Left lobe of liver (tissue), 2 donors: Measurements from ENCODE around the gene RSPO1. TPM values are rescaled to one million over a fixed set of nuclear protein-coding genes. Genes with fewer than 3 reads are reported as not detected.

Experiments
- ATAC-seq: fragments of 200-7000 bp; cut with Tn5 transposase; one replicate; pipeline ENCODE4 v1.9.1; 2020; ENCODE audit warnings: mild to moderate bottlenecking, moderate library complexity
- DNase-seq: peaks from one replicate; pipeline ENCODE4 v3.0.0-alpha.2; 2020; ENCODE audit warnings: low spot score
- total RNA-seq: library from RNA; stranded (reverse); gene quantifications from one replicate; pipeline ENCODE4 v1.2.1, GENCODE V29; 2021
- donor health status: DM: no; HTN: no; CAD: no; lungs with moderate emphysema.
- donor health status: DM: no; HTN: yes; CAD: no.

Gene RSPO1
- total RNA-seq, 1 donor from 2014 or later = not detected

DNA sequence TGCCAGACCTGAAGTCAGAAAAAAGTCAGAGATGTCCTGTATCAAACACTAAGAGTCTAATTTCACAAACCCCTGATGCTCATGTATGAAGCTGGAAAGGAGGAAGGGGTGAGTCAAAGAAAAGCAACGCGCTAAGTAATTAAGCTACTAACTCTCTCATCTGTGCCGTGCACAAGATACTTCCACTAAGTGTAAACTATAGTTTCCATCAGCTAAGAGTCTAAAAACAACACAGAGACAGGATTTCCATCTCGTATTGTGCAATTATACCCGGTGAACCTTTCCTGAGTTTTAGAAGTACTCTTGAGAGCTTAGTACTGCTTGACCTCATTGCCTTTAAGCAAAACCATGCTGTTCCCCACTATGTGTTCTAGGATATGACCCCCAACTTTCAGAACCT is 59.0 kb downstream of the RSPO1 start:
- DNase-seq (no peak), ATAC-seq (no peak)

DNA sequence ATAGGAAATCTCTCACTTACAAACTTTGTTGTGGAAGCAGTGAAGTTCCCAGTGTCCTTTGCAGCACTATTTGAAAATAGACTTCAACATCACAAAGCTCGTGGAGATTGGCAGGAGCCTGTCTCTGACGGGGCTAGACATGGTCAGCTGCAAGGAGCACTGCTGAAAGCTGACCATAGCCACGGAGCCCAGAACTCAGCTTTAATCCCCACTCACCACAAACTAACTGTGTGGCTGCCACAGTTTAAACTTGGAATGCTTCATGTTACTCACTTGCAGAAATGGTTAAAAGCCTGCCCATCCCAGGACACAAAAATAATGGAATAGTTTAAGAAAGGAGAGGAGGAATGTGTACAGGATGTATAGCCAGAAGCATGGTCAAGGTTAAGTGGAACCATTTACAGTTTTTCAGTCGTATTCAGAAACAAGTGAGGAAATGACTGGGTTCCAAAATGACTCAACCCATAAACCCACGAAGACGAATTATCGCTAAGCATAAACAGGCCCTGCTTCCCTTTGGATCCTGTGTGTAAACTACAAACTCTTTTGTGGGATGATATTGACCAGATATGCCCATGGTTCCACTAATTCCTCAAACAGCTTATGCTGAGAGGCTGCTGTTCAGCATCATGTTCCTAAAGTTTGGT is 59.7 kb downstream of the RSPO1 start:
- no peak for ATAC-seq
- DNase-seq = no peak

DNA sequence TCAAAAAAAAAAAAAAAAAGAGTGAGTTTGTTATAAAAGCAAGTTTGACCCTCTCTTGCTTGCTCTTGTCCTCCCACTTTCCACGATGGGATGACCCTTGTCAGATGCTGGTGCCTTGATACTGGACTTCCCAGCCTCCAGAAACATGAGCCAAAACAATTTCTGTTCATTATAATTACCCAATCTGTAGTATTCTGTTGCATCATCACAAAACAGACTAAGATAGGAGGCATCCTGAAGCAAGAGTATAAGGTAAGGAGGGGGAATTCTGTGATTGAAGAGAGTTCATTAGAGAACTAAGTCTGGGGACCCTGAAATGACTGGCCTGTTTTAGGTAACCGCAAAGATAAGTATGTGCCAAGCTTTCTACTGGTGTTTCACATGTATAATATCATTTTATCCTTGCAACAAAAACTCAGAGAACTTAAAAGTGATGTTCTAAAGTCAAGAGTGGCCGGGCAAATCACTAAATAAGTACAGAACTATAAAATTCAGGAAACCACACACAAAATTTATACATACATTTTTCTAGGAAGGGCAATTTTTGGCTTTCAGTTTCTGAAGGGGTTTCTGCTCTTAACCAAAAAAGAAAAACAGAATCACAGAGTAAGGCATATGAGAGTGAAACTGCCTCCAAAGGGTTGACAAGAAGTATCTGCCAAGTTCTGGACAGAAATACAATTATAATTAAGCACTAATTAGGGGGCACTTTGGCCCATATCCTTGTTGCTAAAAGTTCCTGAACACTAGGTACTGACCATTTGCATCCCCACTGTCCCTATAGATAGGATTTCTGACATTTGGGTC is 64.0 kb downstream of the RSPO1 start:
- no peak for DNase-seq

DNA sequence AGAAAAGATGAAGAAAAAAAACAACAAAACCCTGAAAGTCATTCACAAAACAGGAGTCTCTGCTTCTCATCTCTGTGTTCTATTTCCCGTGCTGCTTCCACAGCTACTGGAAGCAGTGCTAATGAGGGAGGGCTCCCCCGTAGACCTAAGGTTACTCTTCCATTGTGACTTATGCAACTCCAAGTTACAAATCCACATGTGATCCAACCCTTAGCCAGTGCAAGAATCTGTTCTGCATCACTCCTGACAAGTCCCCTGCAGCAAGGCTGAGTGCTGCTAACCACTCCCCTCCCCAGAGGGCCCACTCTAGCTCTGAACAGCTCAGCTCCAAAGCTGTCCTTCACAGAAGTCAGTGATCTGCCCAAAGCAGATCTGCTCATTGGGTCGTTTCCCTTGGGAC is 67.7 kb downstream of the RSPO1 start:
- ATAC-seq = no peak

More for the DNA sequence above, 64.0 kb downstream of the RSPO1 start:
- no peak for ATAC-seq

DNA sequence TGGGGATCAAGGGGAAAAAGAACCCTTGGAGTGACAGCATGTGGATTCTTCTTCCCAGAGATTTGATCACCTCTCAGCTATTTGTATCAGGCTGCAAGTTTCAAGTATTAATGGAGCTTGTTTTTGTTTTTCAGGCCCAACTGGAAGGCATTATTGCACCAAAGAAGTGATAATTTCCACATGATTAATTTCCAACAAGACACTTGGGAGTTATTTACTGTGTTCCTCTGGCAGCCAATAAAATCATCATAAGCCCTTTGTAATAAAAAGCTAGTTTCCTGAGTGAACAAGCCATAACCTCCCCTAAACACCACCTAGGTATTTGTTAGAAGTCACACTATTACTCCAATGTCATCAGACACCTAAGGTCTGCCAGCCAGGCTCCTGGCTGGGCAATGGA is 69.8 kb downstream of the RSPO1 start:
- no peak for ATAC-seq

More for the DNA sequence above, 67.7 kb downstream of the RSPO1 start:
- DNase-seq = no peak

DNA sequence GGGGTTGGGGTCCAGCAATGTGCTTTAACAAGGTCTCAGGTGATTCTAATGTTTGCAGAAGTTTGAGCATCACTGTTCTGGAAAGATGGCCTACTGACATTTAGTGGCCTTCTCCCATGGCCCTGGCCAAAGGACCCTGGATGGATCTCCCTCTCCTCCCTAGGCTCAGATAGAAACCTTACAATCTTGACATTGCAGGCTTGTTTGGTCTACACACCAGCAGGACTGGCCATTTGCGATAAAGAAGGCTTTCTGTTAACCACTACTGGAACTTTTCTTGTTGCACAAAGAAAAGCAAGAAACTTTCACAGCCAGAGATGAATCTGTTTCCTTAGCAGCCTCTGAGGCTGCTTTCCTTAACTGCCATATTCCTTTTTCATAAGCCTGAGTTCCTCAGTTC is 71.7 kb downstream of the RSPO1 start:
- DNase-seq (no peak), ATAC-seq (no peak)

More for the DNA sequence above, 69.8 kb downstream of the RSPO1 start:
- DNase-seq = no peak

Other genes with a start within 250 kb of the RSPO1 start
- 3.0 TPM for gene ZC3H12A, start 160.3 kb downstream of the RSPO1 start, total RNA-seq
- gene MEAF6, start 120.1 kb downstream of the RSPO1 start, total RNA-seq = 16.0 TPM
- gene SNIP1, start 80.6 kb downstream of the RSPO1 start, total RNA-seq = 6.9 TPM
- gene DNALI1, start 78.0 kb downstream of the RSPO1 start, total RNA-seq = 6.8 TPM
- 11.5 TPM for gene GNL2, start 39.0 kb downstream of the RSPO1 start, total RNA-seq
- gene CDCA8, start 57.6 kb upstream of the RSPO1 start, total RNA-seq = 0.55 TPM
- 0.03 TPM for gene EPHA10, start 130.2 kb upstream of the RSPO1 start, total RNA-seq
- 4.3 TPM for gene MANEAL, start 159.0 kb upstream of the RSPO1 start, total RNA-seq
- 36.1 TPM for gene C1orf122, start 172.9 kb upstream of the RSPO1 start, total RNA-seq
- 4.8 TPM for gene YRDC, start 173.3 kb upstream of the RSPO1 start, total RNA-seq
- 6.6 TPM for gene MTF1, start 224.7 kb upstream of the RSPO1 start, total RNA-seq